Cardiac muscle cell (in vitro differentiated cells and primary cell): ENCODE data around the gene DPP9. TPM values are rescaled to one million over a fixed set of nuclear protein-coding genes. Genes with fewer than 3 reads are reported as not detected.
A peak's percentile ranks its signal among the peaks of the same experiment; 100 is the strongest.

Experiments used
- DNase-seq, 2 donors: peaks; one replicate each; pipeline versions ENCODE4 v3.0.0 to v3.0.0-alpha.2; 2010 to 2017; ENCODE audit warnings: low read depth in 1 of 2, low spot score in 1 of 2
- H3K27ac ChIP-seq: fragments of 200-600 bp; sonication (generic); 2 replicates; pipeline ENCODE4 v1.5.1; 2016
- H3K27me3 ChIP-seq: fragments of 200-600 bp; sonication (generic); 2 replicates; pipeline ENCODE4 v1.6.0; 2016; ENCODE audit warnings: control low read depth
- H3K36me3 ChIP-seq: fragments of 200-600 bp; sonication (generic); 2 replicates; pipeline ENCODE4 v1.5.1; 2016; ENCODE audit warnings: control low read depth
- H3K4me1 ChIP-seq: fragments of 200-600 bp; sonication (generic); 2 replicates; pipeline ENCODE4 v1.8.1; 2017; ENCODE audit warnings: low read depth, mild to moderate bottlenecking, mixed run types
- H3K4me3 ChIP-seq: fragments of 200-600 bp; sonication (generic); 2 replicates; pipeline ENCODE4 v1.5.1; 2016; ENCODE audit warnings: mild to moderate bottlenecking
- H3K9me3 ChIP-seq: fragments of 200-600 bp; sonication (generic); 2 replicates; pipeline ENCODE4 v1.5.1; 2017; ENCODE audit warnings: low read depth, mild to moderate bottlenecking, control low read depth
- polyA plus RNA-seq: library from polyadenylated mRNA; unstranded; fragments of >200 nt; fragmentation: Nextera tagmentation; extraction: Ambion mirVana; gene quantifications from 2 replicates; pipeline ENCODE4 v1.2.1, GENCODE V29; 2016
- total RNA-seq: library from RNA; depleted of rRNA; stranded (reverse); fragments of >200 nt; gene quantifications from 2 replicates; pipeline ENCODE4 v1.2.3, GENCODE V29; 2016
- TF ChIP-seq, protein P1 (sequence below): IDR thresholded peaks from 2 replicates; pipeline ENCODE4 v1.5.1; 2012; ENCODE audit warnings: low read depth, mild to moderate bottlenecking, low read length

DPP9 gene
- total and polyA plus RNA-seq, 2 experiments from 2014 or later: 25.4 to 50.4 TPM

DNA sequence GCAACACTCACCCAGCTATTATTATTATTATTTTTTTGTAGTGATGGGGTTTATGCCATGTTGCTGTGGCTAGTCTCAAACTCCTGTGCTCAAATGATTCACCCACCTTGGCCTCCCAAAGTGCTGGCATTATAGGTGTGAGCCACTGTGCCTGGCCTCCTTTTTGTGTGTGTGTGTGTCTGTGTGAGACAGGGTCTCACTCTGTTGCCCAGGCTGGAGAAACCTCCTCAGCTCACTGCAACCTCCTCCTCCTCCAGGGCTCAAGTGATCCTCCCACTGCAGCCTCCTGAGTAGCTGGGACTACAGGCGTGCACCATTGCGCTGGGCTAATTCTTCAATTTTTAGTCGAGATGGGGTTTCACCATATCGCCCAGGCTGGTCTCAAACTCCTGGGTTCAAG lies 49.9 kb downstream of the DPP9 start:
- H3K9me3 ChIP-seq: no peaks in the 10 kb centered on the region
- TF ChIP-seq, protein P1, sequence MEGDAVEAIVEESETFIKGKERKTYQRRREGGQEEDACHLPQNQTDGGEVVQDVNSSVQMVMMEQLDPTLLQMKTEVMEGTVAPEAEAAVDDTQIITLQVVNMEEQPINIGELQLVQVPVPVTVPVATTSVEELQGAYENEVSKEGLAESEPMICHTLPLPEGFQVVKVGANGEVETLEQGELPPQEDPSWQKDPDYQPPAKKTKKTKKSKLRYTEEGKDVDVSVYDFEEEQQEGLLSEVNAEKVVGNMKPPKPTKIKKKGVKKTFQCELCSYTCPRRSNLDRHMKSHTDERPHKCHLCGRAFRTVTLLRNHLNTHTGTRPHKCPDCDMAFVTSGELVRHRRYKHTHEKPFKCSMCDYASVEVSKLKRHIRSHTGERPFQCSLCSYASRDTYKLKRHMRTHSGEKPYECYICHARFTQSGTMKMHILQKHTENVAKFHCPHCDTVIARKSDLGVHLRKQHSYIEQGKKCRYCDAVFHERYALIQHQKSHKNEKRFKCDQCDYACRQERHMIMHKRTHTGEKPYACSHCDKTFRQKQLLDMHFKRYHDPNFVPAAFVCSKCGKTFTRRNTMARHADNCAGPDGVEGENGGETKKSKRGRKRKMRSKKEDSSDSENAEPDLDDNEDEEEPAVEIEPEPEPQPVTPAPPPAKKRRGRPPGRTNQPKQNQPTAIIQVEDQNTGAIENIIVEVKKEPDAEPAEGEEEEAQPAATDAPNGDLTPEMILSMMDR: no peak
- DNase-seq: no peak
- no peak overlapping the region for H3K27ac ChIP-seq
- no peak overlapping the region for H3K4me3 ChIP-seq
- peaks cover 4% of the 10 kb centered on the region for H3K4me1 ChIP-seq
- H3K27me3 ChIP-seq: no peaks in the 10 kb centered on the region
- H3K36me3 ChIP-seq: no peaks in the 10 kb centered on the region

GRCh38 chr19:4673216-4673615 lies 50.4 kb downstream of the DPP9 start:
- no peak for DNase-seq
- Histone ChIP-seq H3K36me3 (peaks cover 3% of the 10 kb centered on the region), H3K9me3 (no peaks in the 10 kb centered on the region), H3K27me3 (no peaks in the 10 kb centered on the region), H3K4me3 (no peak overlapping the region), H3K27ac (no peak overlapping the region), H3K4me1 (peaks cover 4% of the 10 kb centered on the region)
- TF ChIP-seq, protein P1: no peak

DNA sequence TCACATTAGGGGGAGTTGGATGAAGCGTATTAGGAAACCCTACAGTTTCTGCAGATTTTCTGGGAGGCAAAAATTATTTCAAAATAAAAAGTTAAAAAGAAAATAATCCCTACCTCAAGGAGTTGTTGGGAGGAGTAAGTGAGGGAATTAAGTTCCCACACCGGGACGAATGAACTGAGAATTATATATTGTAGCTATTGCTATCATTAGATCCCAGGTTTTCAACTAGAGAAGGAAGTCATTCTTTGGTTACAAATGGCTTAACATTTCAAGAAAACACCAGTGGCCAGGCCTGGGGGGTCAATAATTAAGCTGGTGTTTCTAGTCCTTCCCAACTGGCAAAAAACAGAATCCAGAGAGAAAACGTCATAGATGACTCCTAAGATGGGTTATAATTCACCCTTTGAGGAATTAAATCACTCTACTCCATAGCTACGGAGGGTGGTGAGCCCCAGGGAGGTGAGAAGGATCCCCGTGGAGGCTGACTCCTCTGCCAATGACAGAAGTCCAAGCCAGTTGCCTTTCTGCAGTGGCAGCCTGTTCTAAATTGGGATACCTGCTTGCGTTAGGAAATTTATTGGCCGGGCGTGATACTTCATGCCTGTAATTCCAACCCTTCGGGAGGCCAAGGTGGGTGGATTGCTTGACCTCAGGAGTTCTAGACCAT lies 52.3 kb downstream of the DPP9 start:
- Histone ChIP-seq H3K27ac (no peak overlapping the region), H3K9me3 (no peaks in the 10 kb centered on the region), H3K4me1 (peaks cover 4% of the 10 kb centered on the region), H3K4me3 (no peak overlapping the region), H3K36me3 (peaks cover 7% of the 10 kb centered on the region), H3K27me3 (no peaks in the 10 kb centered on the region)
- no peak for DNase-seq
- TF ChIP-seq, protein P1: no peak

DNA sequence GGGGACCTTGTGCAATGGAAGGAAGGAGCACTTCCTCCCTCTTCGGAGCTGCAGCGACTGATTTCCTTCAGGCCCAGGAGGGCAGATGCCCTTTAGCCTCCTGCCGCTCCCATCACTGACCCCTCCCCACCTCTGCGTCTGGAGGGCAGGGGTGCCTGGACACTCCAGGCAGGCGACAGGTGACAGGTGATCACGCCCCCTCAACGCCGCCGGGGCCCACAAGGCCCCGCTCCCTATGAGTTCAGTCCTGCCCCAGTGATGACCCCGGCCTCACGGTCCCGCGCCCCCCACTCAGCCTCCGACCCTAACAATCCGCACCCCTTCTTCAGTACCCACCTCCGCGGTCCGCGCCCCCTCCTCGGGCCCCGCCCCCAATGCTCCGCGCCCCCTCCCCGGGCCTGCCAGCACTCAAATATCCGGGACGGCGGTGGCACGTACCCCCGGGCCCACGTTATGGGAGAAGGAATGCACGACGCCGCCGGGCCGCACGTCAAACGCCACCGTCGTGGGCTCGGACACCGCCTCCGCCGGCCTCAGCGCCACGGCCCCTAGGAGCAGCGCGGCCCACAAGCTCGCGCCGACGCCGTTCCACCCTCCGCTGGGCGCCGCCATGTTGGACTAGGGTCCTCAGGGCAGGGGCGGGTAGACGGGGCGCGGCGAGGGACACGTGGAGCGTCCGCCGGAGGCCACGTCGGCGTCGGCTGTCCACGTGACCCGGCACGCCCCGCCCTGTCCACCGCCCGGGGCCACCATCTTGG lies 53.7 kb downstream of the DPP9 start, which contains the start of gene MYDGF:
Gene MYDGF (minus strand): TSS at position 620 of the 758 bp plus-strand sequence. CDS start 8 bp downstream, at position 612.
- Histone ChIP-seq H3K27ac (peak within 1 kb of the TSS; percentile 89), H3K36me3 (peaks cover 7% of the 10 kb centered on the region), H3K27me3 (no peaks in the 10 kb centered on the region), H3K9me3 (no peaks in the 10 kb centered on the region), H3K4me3 (peak within 1 kb of the TSS; percentile 92), H3K4me1 (peaks cover 4% of the 10 kb centered on the region)
- TF ChIP-seq, protein P1: no peak
- DNase-seq: peak; percentile 94 to 97

- Histone ChIP-seq H3K36me3 (peaks cover 12% of the 10 kb centered on the region), H3K9me3 (no peaks in the 10 kb centered on the region), H3K27ac (no peak overlapping the region), H3K4me3 (no peak overlapping the region), H3K4me1 (peaks cover 4% of the 10 kb centered on the region), H3K27me3 (no peaks in the 10 kb centered on the region)
- TF ChIP-seq, protein P1: no peak
- DNase-seq: no peak
Observed at GRCh38 chr19:4664642-4665041, 59.0 kb downstream of the DPP9 start.
